GM10847 (cell line): ENCODE data around the gene MPDU1.
A peak's percentile ranks its signal among the peaks of the same experiment; 100 is the strongest.

Source experiments
- POLR2A ChIP-seq: IDR thresholded peaks from 2 replicates; pipeline ENCODE4 v1.6.1; 2011; ENCODE audit not compliant: insufficient read length; ENCODE audit errors: extremely low read depth

MPDU1 gene

GRCh38 chr17:7573324-7574080 lies 10.2 kb upstream of the MPDU1 start:
- TF ChIP-seq POLR2A, result peak; percentile 21

GRCh38 chr17:7574176-7574953 lies 9.3 kb upstream of the MPDU1 start:
- TF ChIP-seq POLR2A, result no peak

DNA sequence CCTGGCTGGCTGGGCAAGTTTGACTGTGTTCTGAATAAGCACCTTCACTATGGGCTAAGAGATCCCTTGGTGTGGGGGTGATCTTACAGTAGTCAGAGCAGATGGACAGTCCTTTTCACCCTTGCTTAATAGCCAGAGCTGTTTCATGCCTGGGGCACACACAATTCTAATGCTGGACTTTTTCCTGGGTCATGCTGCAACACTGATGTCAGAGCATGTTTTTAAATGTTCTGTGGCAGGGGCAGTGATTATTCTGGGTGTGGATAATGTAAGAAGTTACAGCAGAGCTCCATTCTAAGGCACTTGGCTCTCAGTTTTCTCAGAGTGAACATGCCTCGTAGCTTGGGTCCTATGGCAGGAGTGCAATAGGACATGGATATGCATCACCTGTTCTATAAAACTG lies 8.2 kb upstream of the MPDU1 start:
- TF ChIP-seq POLR2A, result no peak

GRCh38 chr17:7575959-7576358 lies 7.7 kb upstream of the MPDU1 start:
- TF ChIP-seq POLR2A, result no peak

DNA sequence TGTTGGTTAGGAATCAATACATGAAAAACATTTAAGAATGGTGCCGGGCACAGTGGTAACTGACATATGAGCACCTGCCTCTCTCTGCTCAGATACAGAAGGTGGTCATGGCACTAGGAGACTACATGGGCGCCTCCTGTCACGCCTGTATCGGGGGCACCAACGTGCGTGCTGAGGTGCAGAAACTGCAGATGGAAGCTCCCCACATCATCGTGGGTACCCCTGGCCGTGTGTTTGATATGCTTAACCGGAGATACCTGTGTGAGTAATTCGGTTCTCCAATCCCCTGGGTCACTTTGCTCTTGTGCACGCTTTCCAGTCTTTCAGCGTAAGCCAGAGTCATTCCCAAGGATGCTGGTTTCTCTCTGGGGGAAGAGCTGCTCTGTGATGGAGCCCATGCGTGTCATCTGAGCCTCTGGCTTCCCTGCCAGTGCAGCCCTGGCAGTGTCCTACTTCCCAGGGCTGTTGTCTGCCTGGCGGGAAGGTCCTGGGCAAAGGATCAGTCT lies 7.2 kb upstream of the MPDU1 start:
- TF ChIP-seq POLR2A, result no peak

DNA sequence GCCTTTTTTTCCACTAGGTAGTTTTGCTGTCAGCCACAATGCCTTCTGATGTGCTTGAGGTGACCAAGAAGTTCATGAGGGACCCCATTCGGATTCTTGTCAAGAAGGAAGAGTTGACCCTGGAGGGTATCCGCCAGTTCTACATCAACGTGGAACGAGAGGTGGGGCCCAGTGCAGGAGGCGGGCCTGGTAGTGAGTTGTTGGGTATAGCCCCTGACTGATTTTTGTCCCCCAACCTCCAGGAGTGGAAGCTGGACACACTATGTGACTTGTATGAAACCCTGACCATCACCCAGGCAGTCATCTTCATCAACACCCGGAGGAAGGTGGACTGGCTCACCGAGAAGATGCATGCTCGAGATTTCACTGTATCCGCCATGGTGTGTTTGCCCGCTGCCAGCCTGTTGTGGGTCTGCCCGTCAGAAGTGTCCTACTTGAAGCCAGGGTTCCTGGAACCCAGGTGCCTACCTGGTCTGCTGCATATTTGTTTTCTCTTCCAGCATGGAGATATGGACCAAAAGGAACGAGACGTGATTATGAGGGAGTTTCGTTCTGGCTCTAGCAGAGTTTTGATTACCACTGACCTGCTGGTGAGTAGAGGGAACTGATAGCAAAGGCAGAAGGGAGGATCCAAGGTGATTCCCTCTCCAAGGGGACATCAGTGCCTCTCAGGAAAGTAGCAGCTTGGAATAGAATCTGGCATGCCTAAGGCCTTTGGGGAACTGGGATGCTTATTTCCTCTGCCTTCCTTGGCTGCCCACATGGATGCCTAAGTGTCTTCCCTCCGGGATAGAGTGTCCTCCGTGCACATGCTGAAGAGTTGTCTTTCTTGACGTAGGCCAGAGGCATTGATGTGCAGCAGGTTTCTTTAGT lies 6.1 kb upstream of the MPDU1 start:
- no peak for TF ChIP-seq POLR2A

DNA sequence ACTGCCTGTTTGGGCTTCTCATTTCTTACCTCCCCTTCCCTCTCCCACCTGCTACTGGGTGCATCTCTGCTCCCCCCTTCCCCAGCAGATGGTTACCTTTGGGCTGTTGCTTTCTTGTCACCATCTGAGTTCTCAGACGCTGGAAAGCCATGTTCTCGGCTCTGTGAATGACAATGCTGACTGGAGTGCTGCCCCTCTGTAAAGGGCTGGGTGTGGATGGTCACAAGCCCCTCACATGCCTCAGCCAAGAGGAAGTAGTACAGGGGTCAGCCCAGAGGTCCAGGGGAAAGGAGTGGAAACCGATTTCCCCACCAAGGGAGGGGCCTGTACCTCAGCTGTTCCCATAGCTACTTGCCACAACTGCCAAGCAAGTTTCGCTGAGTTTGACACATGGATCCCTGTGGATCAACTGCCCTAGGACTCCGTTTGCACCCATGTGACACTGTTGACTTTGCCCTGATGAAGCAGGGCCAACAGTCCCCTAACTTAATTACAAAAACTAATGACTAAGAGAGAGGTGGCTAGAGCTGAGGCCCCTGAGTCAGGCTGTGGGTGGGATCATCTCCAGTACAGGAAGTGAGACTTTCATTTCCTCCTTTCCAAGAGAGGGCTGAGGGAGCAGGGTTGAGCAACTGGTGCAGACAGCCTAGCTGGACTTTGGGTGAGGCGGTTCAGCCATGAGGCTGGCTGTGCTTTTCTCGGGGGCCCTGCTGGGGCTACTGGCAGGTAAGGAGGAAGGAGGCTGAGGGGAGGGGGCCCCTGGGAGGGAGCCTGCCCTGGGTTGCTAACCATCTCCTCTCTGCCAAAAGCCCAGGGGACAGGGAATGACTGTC lies 4.4 kb upstream of the MPDU1 start, which contains the start of gene CD68:
CD68 (plus strand) TSS at position 638 of the 833 bp plus-strand sequence; CDS start at position 678, 40 bp downstream.
- TF ChIP-seq POLR2A, result peak; percentile 42

- TF ChIP-seq POLR2A, result no peak
Observed at GRCh38 chr17:7579834-7580603, 3.6 kb upstream of the MPDU1 start.

- no peak for TF ChIP-seq POLR2A
Observed at GRCh38 chr17:7580604-7581575, 2.8 kb upstream of the MPDU1 start.

DNA sequence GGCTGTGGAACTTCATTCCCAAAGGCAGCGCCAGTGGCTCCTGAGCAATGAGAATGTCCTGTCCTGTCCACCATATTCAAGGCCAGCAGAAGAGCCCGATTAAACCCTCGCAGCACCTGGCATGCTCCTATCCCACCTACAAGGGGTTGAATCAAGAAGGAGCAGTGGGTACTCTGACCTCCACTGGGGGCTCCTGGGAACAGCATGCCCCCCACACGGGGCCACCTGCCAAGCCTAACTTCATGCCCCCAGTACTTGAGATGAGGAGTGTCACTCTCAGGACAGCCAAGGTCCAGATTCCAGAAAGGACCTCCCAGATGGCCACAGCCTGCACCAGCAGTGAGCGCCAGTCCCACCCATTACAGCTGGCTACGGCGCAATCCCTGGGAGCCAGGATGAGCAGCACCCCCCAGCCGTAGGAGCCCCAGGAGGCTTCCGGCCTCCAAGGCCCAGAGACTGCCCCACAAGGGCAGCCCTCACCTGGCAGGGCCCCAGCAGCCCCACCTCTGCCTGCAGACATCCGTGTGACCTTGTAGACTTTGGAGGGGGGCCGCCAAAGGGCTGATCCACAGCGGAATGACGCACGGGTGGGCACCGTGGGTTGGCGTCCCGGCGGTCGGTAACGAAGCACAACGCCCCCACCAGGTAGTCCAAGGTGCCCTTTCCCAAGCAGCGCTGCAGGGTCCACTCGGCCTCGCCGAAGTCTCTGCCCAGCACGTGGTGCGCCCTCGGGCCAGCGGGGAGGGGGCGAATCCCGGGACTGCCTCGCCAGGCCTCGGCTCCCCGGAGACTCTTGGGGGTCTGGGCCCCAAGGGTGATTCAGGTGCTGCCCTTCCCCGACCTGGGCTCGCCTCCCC lies 1.0 kb upstream of the MPDU1 start:
- TF ChIP-seq POLR2A, result no peak

DNA sequence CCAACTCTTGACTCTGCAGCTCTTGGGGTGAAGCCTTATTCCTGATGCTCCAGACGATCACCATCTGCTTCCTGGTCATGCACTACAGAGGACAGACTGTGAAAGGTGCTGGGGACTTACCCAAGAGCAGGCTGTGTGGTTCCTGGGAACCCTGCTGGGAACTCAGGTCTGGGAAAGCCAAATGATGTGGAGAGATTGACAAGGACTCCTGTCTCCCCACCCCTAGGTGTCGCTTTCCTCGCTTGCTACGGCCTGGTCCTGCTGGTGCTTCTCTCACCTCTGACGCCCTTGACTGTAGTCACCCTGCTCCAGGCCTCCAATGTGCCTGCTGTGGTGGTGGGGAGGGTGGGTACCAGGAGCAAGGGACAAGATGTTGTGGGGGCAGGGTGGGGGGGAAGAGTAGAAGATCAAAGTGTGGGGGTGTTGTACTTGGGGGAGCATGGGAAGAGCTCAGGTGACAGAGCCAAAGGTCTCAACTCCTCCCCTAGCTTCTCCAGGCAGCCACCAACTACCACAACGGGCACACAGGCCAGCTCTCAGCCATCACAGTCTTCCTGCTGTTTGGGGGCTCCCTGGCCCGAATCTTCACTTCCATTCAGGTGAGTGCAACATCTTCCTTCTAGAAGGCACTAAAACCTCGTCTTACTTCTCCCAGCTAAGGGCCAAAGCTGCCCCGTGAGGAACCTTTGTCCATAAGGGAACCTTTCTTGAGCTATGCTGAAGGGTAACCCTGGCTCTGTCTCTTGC lies 3.2 kb downstream of the MPDU1 start:
- no peak for TF ChIP-seq POLR2A
